ENCODE data around the gene UBE2B.

DNA sequence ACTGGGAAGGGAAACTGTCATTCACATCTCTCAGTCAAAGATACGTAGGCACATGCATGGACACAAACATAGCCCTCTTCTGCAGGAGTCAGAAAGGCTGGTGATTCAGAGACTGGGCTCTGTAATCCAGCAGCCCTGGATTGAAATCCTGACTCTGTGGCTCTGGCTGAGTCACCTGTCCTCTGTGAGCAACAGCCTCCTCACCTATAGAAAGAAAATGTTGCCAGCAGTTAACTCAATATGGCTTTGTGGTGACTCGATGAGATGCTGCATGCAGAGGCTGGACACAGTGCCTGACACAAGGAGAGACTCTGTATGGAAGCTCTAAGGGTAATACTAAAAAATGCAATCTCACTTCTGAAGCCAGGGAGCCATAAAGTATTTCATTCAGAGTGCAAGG lies 64.2 kb downstream of the UBE2B start:
- TF ChIP-seq HNF4G (IDR thresholded peaks at IDR 0.05), result no peak
- no peak for TF ChIP-seq FOXA1 (IDR thresholded peaks at IDR 0.05)
- TF ChIP-seq, protein P1, sequence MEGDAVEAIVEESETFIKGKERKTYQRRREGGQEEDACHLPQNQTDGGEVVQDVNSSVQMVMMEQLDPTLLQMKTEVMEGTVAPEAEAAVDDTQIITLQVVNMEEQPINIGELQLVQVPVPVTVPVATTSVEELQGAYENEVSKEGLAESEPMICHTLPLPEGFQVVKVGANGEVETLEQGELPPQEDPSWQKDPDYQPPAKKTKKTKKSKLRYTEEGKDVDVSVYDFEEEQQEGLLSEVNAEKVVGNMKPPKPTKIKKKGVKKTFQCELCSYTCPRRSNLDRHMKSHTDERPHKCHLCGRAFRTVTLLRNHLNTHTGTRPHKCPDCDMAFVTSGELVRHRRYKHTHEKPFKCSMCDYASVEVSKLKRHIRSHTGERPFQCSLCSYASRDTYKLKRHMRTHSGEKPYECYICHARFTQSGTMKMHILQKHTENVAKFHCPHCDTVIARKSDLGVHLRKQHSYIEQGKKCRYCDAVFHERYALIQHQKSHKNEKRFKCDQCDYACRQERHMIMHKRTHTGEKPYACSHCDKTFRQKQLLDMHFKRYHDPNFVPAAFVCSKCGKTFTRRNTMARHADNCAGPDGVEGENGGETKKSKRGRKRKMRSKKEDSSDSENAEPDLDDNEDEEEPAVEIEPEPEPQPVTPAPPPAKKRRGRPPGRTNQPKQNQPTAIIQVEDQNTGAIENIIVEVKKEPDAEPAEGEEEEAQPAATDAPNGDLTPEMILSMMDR (IDR thresholded peaks at IDR 0.05; ENCODE audit: low read depth, low read length, missing input control), result no peak
- no peak for TF ChIP-seq YY1 (IDR thresholded peaks at IDR 0.05)
- TF ChIP-seq FOXA2 (IDR thresholded peaks at IDR 0.05), result no peak
- TF ChIP-seq GABPA (IDR thresholded peaks at IDR 0.05 in 1 of 2, conservative IDR thresholded peaks at IDR 0.05 in 1 of 2), result no peak
- TF ChIP-seq JUND (IDR thresholded peaks at IDR 0.05), result no peak
- TF ChIP-seq RAD21 (IDR thresholded peaks at IDR 0.05), result no peak
- TF ChIP-seq, protein P2, sequence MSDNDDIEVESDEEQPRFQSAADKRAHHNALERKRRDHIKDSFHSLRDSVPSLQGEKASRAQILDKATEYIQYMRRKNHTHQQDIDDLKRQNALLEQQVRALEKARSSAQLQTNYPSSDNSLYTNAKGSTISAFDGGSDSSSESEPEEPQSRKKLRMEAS (IDR thresholded peaks at IDR 0.05), result no peak
- TF ChIP-seq ZBTB33 (IDR thresholded peaks at IDR 0.05), result no peak
- no peak for TF ChIP-seq EGR1 (IDR thresholded peaks at IDR 0.05; ENCODE audit: low read depth in 2 of 2)
- no peak for TF ChIP-seq SP1 (IDR thresholded peaks at IDR 0.05)
